GM19397 (cell line): ENCODE measurements around the gene CCDC187.
"Not testable (repeated sequence)": the region's sequence is repeated elsewhere in the genome, so short reads cannot be mapped to it uniquely, and the experiment has no call there.

Experiments used
- ATAC-seq: cut with Tn5 transposase; IDR thresholded peaks from one replicate; pipeline ENCODE4 v1.9.1; 2021; ENCODE audit warnings: mild to moderate bottlenecking, moderate library complexity; ENCODE audit not compliant: unreplicated experiment

CCDC187 gene

GRCh38 chr9:136303825-136304416 lies at the start of gene CCDC187:
TSS of gene CCDC187 (minus strand) at chr9:136304094. CDS start at chr9:136303830, 264 bp downstream.
- ATAC-seq = no peak

GRCh38 chr9:136353088-136353487 lies 49.2 kb upstream of the CCDC187 start:
- no peak for ATAC-seq

GRCh38 chr9:136352682-136353081 lies 48.8 kb upstream of the CCDC187 start:
- no peak for ATAC-seq

DNA sequence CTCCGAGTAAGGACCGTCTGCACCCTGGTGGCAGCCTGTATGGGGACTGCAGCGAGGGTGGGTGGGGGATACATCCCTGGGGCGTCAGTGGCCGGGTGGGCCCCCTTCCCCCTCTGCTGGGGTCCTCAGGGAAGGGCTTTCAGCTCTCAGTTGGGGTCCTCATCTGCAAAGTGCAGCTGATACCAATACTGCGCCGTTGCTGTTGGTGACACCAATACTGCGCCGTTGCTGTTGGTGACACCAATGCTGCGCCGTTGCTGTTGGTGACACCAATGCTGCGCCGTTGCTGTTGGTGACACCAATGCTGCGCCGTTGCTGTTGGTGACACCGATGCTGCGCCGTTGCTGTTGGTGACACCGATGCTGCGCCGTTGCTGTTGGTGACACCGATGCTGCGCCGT lies 48.0 kb upstream of the CCDC187 start:
- not testable (repeated sequence) for ATAC-seq

DNA sequence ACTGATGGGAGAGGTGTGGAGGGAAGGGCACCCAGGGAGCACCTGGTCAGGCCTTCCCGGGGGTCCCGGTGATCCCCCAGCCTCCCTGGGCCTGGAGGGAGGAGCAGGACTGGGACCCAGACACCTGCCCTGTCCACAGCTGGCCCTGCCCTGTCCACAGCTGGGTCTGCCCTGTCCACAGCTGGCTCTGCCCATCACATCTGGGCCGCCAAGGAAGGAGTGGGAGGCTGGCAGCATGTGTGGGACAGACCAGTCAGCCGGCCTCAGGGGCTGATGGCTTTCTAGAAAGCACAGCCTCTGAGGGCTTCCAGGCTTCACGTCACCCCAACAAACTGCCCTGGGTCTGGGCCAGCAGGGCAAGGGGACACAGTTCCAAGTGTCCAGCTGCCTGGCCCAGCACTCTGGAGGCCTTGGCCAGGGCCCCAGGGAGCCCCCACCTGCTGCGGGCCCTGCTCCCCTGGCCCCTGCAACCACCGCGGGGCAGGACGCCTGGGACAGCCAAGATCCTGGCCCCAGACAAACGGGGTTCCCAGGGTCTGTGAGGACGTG lies 47.4 kb upstream of the CCDC187 start:
- ATAC-seq = no peak

DNA sequence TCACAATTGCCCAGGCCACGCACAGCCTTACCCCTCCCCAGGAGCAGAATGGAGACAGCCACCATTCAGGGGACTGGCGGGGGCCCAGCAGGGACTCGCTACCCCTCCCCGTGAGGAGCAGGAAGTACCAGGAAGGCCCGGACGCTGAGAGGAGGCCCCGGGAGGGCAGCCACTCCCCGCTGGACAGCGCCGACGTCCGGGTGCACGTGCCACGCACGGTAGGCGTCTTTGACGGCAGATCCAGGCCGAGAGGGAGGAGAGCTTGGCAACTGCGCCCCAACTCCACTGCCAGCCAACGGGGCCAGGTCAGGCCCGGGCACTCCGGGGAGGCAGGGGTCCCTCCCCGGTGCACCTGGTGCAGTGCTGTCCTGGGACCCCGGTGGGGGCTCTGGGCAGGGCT lies 45.7 kb upstream of the CCDC187 start:
- ATAC-seq = no peak

GRCh38 chr9:136348691-136349090 lies 44.8 kb upstream of the CCDC187 start:
- ATAC-seq = no peak

DNA sequence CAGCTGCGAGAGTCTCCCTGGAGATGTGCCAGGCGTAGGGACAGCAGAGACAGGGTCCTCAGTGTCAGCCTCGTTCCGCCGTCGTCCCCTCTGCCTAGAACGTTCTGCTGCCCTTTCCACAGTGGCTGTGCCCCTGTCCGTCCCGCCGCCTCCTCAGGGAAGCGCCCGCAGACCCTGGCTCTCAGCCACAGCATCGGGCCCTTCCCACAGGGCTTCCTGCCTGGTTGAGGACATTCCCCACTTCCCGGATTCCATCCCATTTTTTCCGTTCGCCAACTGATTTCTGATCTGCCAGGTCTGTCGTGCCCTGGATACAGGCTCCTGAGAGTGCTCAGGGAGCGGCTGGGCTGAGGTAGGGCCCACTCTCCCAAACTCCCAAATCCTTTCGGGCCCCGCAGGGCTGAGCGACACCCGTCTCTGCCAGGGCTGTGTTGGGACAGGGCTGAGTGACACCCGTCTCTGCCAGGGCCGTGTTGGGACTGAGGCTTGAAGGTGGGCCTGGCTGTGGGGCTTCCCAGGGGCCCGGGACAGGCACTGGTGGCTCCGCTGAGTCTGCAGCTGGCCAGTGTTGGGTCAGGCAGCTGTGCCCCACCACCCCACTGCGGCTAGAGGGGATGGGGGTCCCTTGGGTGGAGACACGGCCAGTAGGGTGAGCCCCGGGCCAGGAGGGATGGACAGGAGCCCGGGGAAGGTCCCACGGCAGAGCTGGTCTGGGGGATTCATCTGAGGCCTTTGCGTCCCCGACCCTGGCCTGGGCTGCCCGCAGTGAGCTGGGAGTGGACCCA lies 43.8 kb upstream of the CCDC187 start:
- no peak for ATAC-seq

GRCh38 chr9:136346927-136347465 lies 43.1 kb upstream of the CCDC187 start:
- ATAC-seq = no peak

DNA sequence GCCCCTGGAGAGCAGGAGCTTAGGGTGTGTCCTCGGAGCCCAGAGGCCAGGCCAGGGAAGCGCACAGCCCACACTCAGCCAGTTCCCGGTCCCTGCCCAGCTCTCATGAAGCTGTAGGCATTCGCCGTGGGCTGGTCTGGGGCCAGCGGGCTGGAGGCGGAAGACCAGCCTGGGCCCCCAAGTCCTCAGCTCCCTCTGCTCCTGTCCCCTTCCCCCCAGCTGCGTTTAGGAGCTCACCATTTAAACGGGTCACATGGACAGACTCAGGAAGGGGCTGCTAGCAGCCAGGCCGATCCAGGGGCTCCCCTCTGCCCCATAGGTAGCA lies 42.2 kb upstream of the CCDC187 start:
- ATAC-seq = no peak

DNA sequence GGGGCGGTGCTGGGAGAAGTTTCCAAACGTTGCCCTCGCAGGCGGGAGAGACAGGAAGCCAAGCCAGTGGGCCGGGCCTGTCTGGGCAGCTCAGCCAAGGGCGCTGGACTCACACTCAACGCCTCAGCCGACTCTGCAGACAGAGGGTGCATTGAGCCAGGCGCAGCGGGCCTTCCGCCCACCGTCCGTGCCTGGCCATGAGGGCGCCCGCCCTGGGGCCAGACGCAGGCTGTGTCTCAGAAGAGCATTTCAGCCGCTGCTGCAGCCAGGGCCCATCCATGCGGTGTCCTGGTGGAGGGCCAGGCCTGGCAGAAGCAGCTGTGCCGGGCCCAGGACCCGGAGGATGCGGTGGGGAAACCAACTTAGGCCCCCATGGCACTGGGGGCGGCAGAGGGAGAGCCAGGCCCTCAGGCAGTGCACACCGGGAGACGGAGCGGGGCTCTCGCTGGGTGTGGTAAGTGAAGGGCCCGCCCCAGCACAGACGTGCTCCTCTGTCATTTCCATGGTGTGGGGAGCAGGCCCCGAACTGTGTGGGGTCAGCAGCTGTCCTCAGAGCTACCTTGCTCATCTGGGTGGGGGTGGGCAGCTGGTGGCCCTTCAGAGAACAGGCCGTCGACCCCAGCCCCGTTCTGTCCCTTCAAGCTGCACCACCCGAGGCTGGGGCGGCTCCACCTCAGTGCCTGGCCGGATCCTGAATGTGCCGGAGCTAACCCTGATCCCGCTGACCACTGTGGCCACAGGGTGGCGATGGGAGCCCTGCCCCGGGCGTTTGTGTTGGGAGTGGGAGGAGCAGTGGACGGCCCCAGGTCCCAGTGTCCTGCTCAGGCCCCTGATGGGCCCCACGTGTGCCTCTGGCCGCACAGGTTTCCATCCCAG lies 41.6 kb upstream of the CCDC187 start:
- ATAC-seq = no peak

GRCh38 chr9:136344544-136345280 lies 40.8 kb upstream of the CCDC187 start:
- no peak for ATAC-seq

- ATAC-seq = no peak
Observed at GRCh38 chr9:136343884-136344269, 40.0 kb upstream of the CCDC187 start.

- ATAC-seq = no peak
Observed at GRCh38 chr9:136343121-136343883, 39.4 kb upstream of the CCDC187 start.

- no peak for ATAC-seq
Observed at GRCh38 chr9:136342181-136343120, 38.6 kb upstream of the CCDC187 start.

DNA sequence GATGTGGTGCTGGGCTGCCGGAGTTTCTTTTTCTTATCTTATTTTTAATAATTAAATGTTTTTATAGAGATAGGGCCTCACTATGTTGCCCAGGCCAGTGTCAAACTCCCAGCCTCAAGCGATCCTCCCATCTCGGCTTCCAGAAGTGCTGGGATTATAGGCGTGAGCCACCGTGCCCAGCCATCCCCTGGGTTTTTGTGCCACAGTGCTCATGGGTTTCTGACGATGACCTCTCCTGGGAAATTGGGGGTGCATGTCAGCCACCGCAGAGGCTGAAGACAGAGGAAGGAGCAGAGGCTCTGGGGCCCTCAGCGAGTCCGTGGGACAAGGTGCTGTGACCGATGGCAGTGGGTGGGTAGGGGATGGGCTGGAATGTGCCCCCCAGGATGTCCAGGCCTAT lies 37.9 kb upstream of the CCDC187 start:
- ATAC-seq = no peak

- no peak for ATAC-seq
Observed at GRCh38 chr9:136341042-136341655, 37.3 kb upstream of the CCDC187 start.

- ATAC-seq = no peak
Observed at GRCh38 chr9:136340356-136341041, 36.6 kb upstream of the CCDC187 start.
